ENCODE data around the gene RHBDL3. TPM values are rescaled to one million over a fixed set of nuclear protein-coding genes. Genes with fewer than 3 reads are reported as not detected.

RHBDL3 gene
- total and polyA plus RNA-seq, 4 donors = 0.02 to 0.17 (median 0.05) TPM; not detected in 1

- DNase-seq (ENCODE audit: low spot score) = no peak
- Histone ChIP-seq H3K4me3 (ENCODE audit: low read depth in 1 of 3, low read length in 3 of 3) (no peak overlapping the region), H3K9me3 (ENCODE audit: control insufficient read depth in 4 of 4, low read length in 3 of 4) (no peaks in the 10 kb centered on the region), H3K4me1 (ENCODE audit: control insufficient read depth in 4 of 4, insufficient read depth in 4 of 4, low read length in 3 of 4) (no peaks in the 10 kb centered on the region), H3K27me3 (ENCODE audit: control insufficient read depth in 4 of 4, insufficient read depth in 4 of 4, low read length in 3 of 4) (no peaks in the 10 kb centered on the region), H3K36me3 (ENCODE audit: control insufficient read depth in 4 of 4, insufficient read depth in 3 of 4, low read depth in 1 of 4, low read length in 3 of 4) (no peaks in the 10 kb centered on the region), H3K9ac (ENCODE audit: low read depth in 1 of 2, low read length in 2 of 2) (no peak overlapping the region), H3K27ac (ENCODE audit: low read depth in 1 of 2, low read length in 2 of 2) (no peak overlapping the region)
- TF ChIP-seq JUND (IDR thresholded peaks at IDR 0.05) (no peak), HNF4A (conservative IDR thresholded peaks at IDR 0.05) (no peak), FOXA2 (IDR thresholded peaks at IDR 0.05) (no peak), MAX (IDR thresholded peaks at IDR 0.05) (no peak), YY1 (IDR thresholded peaks at IDR 0.05) (no peak), CTCF (IDR thresholded peaks at IDR 0.05; ENCODE audit: low read depth, low read length, missing input control) (no peak), RAD21 (IDR thresholded peaks at IDR 0.05) (no peak), ATF3 (IDR thresholded peaks at IDR 0.05) (no peak), GABPA (IDR thresholded peaks at IDR 0.05 in 1 of 2, conservative IDR thresholded peaks at IDR 0.05 in 1 of 2) (no peak), HNF4G (IDR thresholded peaks at IDR 0.05) (no peak), FOXA1 (IDR thresholded peaks at IDR 0.05) (no peak), SP1 (IDR thresholded peaks at IDR 0.05) (no peak), RXRA (IDR thresholded peaks at IDR 0.05) (no peak)
- TF ChIP-seq, protein P1, sequence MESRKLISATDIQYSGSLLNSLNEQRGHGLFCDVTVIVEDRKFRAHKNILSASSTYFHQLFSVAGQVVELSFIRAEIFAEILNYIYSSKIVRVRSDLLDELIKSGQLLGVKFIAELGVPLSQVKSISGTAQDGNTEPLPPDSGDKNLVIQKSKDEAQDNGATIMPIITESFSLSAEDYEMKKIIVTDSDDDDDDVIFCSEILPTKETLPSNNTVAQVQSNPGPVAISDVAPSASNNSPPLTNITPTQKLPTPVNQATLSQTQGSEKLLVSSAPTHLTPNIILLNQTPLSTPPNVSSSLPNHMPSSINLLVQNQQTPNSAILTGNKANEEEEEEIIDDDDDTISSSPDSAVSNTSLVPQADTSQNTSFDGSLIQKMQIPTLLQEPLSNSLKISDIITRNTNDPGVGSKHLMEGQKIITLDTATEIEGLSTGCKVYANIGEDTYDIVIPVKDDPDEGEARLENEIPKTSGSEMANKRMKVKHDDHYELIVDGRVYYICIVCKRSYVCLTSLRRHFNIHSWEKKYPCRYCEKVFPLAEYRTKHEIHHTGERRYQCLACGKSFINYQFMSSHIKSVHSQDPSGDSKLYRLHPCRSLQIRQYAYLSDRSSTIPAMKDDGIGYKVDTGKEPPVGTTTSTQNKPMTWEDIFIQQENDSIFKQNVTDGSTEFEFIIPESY (IDR thresholded peaks at IDR 0.05) = no peak
- 96% methylated on average over 7 of the region's 7 CpGs for WGBS
Measured at GRCh38 chr17:32299580-32300164, 34.0 kb downstream of the RHBDL3 start.

GRCh38 chr17:32302037-32302436, 36.4 kb downstream of the RHBDL3 start:
- DNase-seq (ENCODE audit: low spot score) = no peak
- WGBS = 86% methylated on average over 4 of the region's 4 CpGs
- Histone ChIP-seq H3K27ac (ENCODE audit: low read depth in 1 of 2, low read length in 2 of 2) (no peak overlapping the region), H3K4me3 (ENCODE audit: low read depth in 1 of 3, low read length in 3 of 3) (no peak overlapping the region), H3K4me1 (ENCODE audit: control insufficient read depth in 4 of 4, insufficient read depth in 4 of 4, low read length in 3 of 4) (no peaks in the 10 kb centered on the region), H3K27me3 (ENCODE audit: control insufficient read depth in 4 of 4, insufficient read depth in 4 of 4, low read length in 3 of 4) (no peaks in the 10 kb centered on the region), H3K36me3 (ENCODE audit: control insufficient read depth in 4 of 4, insufficient read depth in 3 of 4, low read depth in 1 of 4, low read length in 3 of 4) (no peaks in the 10 kb centered on the region), H3K9ac (ENCODE audit: low read depth in 1 of 2, low read length in 2 of 2) (no peak overlapping the region), H3K9me3 (ENCODE audit: control insufficient read depth in 4 of 4, low read length in 3 of 4) (no peaks in the 10 kb centered on the region)
- TF ChIP-seq, protein P1 (IDR thresholded peaks at IDR 0.05) = no peak
- TF ChIP-seq GABPA (IDR thresholded peaks at IDR 0.05 in 1 of 2, conservative IDR thresholded peaks at IDR 0.05 in 1 of 2) = no peak
- TF ChIP-seq RAD21 (IDR thresholded peaks at IDR 0.05) = no peak
